ENCODE data around the gene NLRP1. TPM values are rescaled to one million over a fixed set of nuclear protein-coding genes. Genes with fewer than 3 reads are reported as not detected.

The NLRP1 gene
- total RNA-seq, 2 donors from 2014 or later = 11.4 to 16.5 TPM

- TF ChIP-seq CTCF (IDR thresholded peaks at IDR 0.05) = no peak
- H3K27ac ChIP-seq = no peak overlapping the region
- H3K9me3 ChIP-seq = no peaks in the 10 kb centered on the region
- no peaks in the 10 kb centered on the region for H3K4me1 ChIP-seq
- no peak for DNase-seq (ENCODE audit: low spot score)
- no peak overlapping the region for H3K4me3 ChIP-seq
- H3K36me3 ChIP-seq = peaks cover 30% of the 10 kb centered on the region
- no peaks in the 10 kb centered on the region for H3K27me3 ChIP-seq
These were observed 68.1 kb downstream of the NLRP1 start for GRCh38 chr17:5516060-5516792.

- Histone ChIP-seq H3K4me1 (no peaks in the 10 kb centered on the region), H3K27ac (no peak overlapping the region), H3K27me3 (no peaks in the 10 kb centered on the region), H3K36me3 (peaks cover 19% of the 10 kb centered on the region), H3K9me3 (no peaks in the 10 kb centered on the region), H3K4me3 (no peak overlapping the region)
- no peak for DNase-seq (ENCODE audit: low spot score)
- TF ChIP-seq CTCF (IDR thresholded peaks at IDR 0.05) = no peak
These were observed 69.3 kb downstream of the NLRP1 start for GRCh38 chr17:5514976-5515375.

GRCh38 chr17:5513628-5514027 is 70.7 kb downstream of the NLRP1 start:
- Histone ChIP-seq H3K9me3 (no peaks in the 10 kb centered on the region), H3K36me3 (peaks cover 19% of the 10 kb centered on the region), H3K4me3 (no peak overlapping the region), H3K4me1 (no peaks in the 10 kb centered on the region), H3K27me3 (no peaks in the 10 kb centered on the region), H3K27ac (no peak overlapping the region)
- no peak for DNase-seq (ENCODE audit: low spot score)
- TF ChIP-seq CTCF (IDR thresholded peaks at IDR 0.05) = no peak

GRCh38 chr17:5511401-5512225 is 72.7 kb downstream of the NLRP1 start:
- Histone ChIP-seq H3K36me3 (peaks cover 13% of the 10 kb centered on the region), H3K4me3 (no peak overlapping the region)
- no peak for DNase-seq (ENCODE audit: low spot score)

GRCh38 chr17:5510771-5511170 is 73.5 kb downstream of the NLRP1 start:
- no peak for TF ChIP-seq CTCF (IDR thresholded peaks at IDR 0.05)
- Histone ChIP-seq H3K4me1 (no peaks in the 10 kb centered on the region), H3K4me3 (no peak overlapping the region), H3K36me3 (peaks cover 11% of the 10 kb centered on the region), H3K9me3 (no peaks in the 10 kb centered on the region), H3K27me3 (no peaks in the 10 kb centered on the region), H3K27ac (no peak overlapping the region)
- DNase-seq (ENCODE audit: low spot score) = no peak

More at GRCh38 chr17:5511401-5512225, 72.7 kb downstream of the NLRP1 start:
- H3K9me3 ChIP-seq = no peaks in the 10 kb centered on the region
- no peak for TF ChIP-seq CTCF (IDR thresholded peaks at IDR 0.05)
- H3K27ac ChIP-seq = no peak overlapping the region
- H3K4me1 ChIP-seq = no peaks in the 10 kb centered on the region
- H3K27me3 ChIP-seq = no peaks in the 10 kb centered on the region

Measured in right atrium auricular region (tissue), 2 donors.